GM12891 (cell line): Measurements from ENCODE around the gene SLAMF7.

Experiments used
- DNase-seq: peaks from one replicate; pipeline ENCODE4 v3.0.0; 2011; ENCODE audit warnings: low spot score; ENCODE audit not compliant: insufficient read length
- FAIRE-seq: peaks from 2 replicates; lab custom pipeline; 2011; peaks lifted over from hg19 to GRCh38; lab: Jason Lieb, UNC
- PAX5 ChIP-seq: IDR thresholded peaks from 2 replicates; pipeline ENCODE4 v1.6.1; 2011; ENCODE audit warnings: low read length, moderate library complexity, mild to moderate bottlenecking; ENCODE audit not compliant: insufficient read depth, severe bottlenecking
- POLR2A ChIP-seq: IDR thresholded peaks from 2 replicates; pipeline ENCODE4 v1.6.1; 2011; ENCODE audit warnings: low read depth, low read length, control low read depth
- POLR2AphosphoS5 ChIP-seq: IDR thresholded peaks from 2 replicates; pipeline ENCODE4 v1.6.1; 2011; ENCODE audit warnings: low read depth, low read length, control low read depth
- POU2F2 ChIP-seq: IDR thresholded peaks from 2 replicates; pipeline ENCODE4 v1.6.1; 2011; ENCODE audit warnings: low read depth, mild to moderate bottlenecking, control low read depth, low read length, moderate library complexity
- SPI1 ChIP-seq: IDR thresholded peaks from 2 replicates; pipeline ENCODE4 v1.6.1; 2011; ENCODE audit warnings: low read depth, low read length, control low read depth
- TAF1 ChIP-seq: IDR thresholded peaks from 2 replicates; pipeline ENCODE4 v1.6.1; 2011; ENCODE audit warnings: low read depth, low read length, control low read depth

Gene SLAMF7

GRCh38 chr1:160733898-160734297 is 5.1 kb upstream of the SLAMF7 start:
- DNase-seq (no peak), FAIRE-seq (peak; percentile 13)
- TF ChIP-seq SPI1: peak; percentile 86
- no peak for TF ChIP-seq PAX5

- DNase-seq: no peak
- peak; percentile 78 for FAIRE-seq
- TF ChIP-seq PAX5 (no peak), SPI1 (no peak), POU2F2 (no peak), TAF1 (no peak), POLR2AphosphoS5 (no peak), POLR2A (no peak)
Observed at GRCh38 chr1:160734301-160734700, 4.7 kb upstream of the SLAMF7 start.

GRCh38 chr1:160738271-160738670 is 776 bp upstream of the SLAMF7 start:
- no peak for DNase-seq
- FAIRE-seq: peak; percentile 33
- TF ChIP-seq TAF1: no peak
- no peak for TF ChIP-seq PAX5
- TF ChIP-seq POU2F2: no peak
- no peak for TF ChIP-seq POLR2A
- TF ChIP-seq SPI1: no peak
- TF ChIP-seq POLR2AphosphoS5: no peak

- no peak for DNase-seq
- FAIRE-seq: peak; percentile 76
- no peak for TF ChIP-seq POU2F2
- TF ChIP-seq POLR2AphosphoS5: no peak
- no peak for TF ChIP-seq POLR2A
- TF ChIP-seq PAX5: no peak
- TF ChIP-seq SPI1: no peak
- no peak for TF ChIP-seq TAF1
Observed at GRCh38 chr1:160740133-160740688, 1.2 kb downstream of the SLAMF7 start.

GRCh38 chr1:160741092-160741501 is 2.0 kb downstream of the SLAMF7 start:
- peak; percentile 89 for FAIRE-seq
- TF ChIP-seq POLR2A (no peak), POU2F2 (no peak), SPI1 (no peak), POLR2AphosphoS5 (no peak), TAF1 (no peak), PAX5 (no peak)

GRCh38 chr1:160741612-160742348 is 2.7 kb downstream of the SLAMF7 start:
- FAIRE-seq (peak; percentile 35), DNase-seq (no peak)
- TF ChIP-seq SPI1 (no peak), POLR2A (no peak), POU2F2 (no peak), PAX5 (no peak), TAF1 (no peak), POLR2AphosphoS5 (no peak)

More at GRCh38 chr1:160741092-160741501, 2.0 kb downstream of the SLAMF7 start:
- DNase-seq: no peak

GRCh38 chr1:160742428-160743127 is 3.5 kb downstream of the SLAMF7 start:
- FAIRE-seq: peak; percentile 79
- DNase-seq: no peak
- TF ChIP-seq POLR2AphosphoS5: 0 out of 2 replicates have a peak, but pooled peaks have one; percentile 19
- TF ChIP-seq TAF1: no peak
- TF ChIP-seq SPI1: no peak

GRCh38 chr1:160743266-160743665 is 4.2 kb downstream of the SLAMF7 start:
- FAIRE-seq (peak; percentile 61), DNase-seq (no peak)
- TF ChIP-seq SPI1 (no peak), TAF1 (no peak), PAX5 (no peak), POLR2AphosphoS5 (peak; percentile 35; the same call in 1 of the 2 replicates), POLR2A (no peak), POU2F2 (no peak)

- FAIRE-seq: peak; percentile 87
- TF ChIP-seq POLR2AphosphoS5 (no peak), TAF1 (no peak), SPI1 (peak; percentile 71), POLR2A (no peak; the same call in 1 of the 2 replicates), POU2F2 (no peak)
Observed at GRCh38 chr1:160744199-160744851, 5.3 kb downstream of the SLAMF7 start.

More at GRCh38 chr1:160744199-160744851, 5.3 kb downstream of the SLAMF7 start:
- DNase-seq: no peak
